PC-9 (cell line): ENCODE data around the gene LZTS2. TPM values are rescaled to one million over a fixed set of nuclear protein-coding genes. Genes with fewer than 3 reads are reported as not detected.

Experiments
- BruUV-seq: library from RNA; stranded (reverse); fragments of 400-500 nt; replicated peaks from 2 replicates; lab custom pipeline; 2021; lab: Mats Ljungman, UMichigan
- CTCF ChIA-PET: fragments of 300-600 bp; sonication (Branson Sonifier 250); formaldehyde crosslinking; loops from one replicate; lab custom pipeline; 2022; ENCODE audit warnings: antibody characterized with exemption; lab: Charles Lee
- POLR2A ChIA-PET: fragments of 300-600 bp; sonication (Branson Sonifier 250); formaldehyde crosslinking; loops from one replicate; lab custom pipeline; 2022; ENCODE audit warnings: antibody characterized with exemption; ENCODE audit not compliant: unreplicated experiment; lab: Charles Lee
- DNase-seq, 2 experiments: peaks; one replicate each; pipeline versions ENCODE4 v3.0.0 to v3.0.0-alpha.2; 2015 to 2022; ENCODE audit warnings: mixed read lengths in 1 of 2
- H2AFZ ChIP-seq: fragments of 200-600 bp; sonication (generic); 2 replicates; pipeline ENCODE4 v1.8.1; 2017; ENCODE audit warnings: antibody characterized with exemption
- H3F3A ChIP-seq: fragments of 200-600 bp; sonication (generic); 2 replicates; pipeline ENCODE4 v1.8.1; 2017; ENCODE audit warnings: antibody characterized with exemption, mild to moderate bottlenecking, low read depth; ENCODE audit not compliant: insufficient read depth
- H3K27ac ChIP-seq: fragments of 200-600 bp; sonication (generic); 2 replicates; pipeline ENCODE4 v1.6.1; 2016; ENCODE audit warnings: mixed run types
- H3K27me3 ChIP-seq: fragments of 200-600 bp; sonication (generic); 2 replicates; pipeline ENCODE4 v1.6.1; 2016; ENCODE audit warnings: low read depth, mixed run types; ENCODE audit not compliant: insufficient read depth
- H3K36me3 ChIP-seq: fragments of 200-600 bp; sonication (generic); 2 replicates; pipeline ENCODE4 v1.6.1; 2016; ENCODE audit warnings: low read depth, mixed run types
- H3K4me1 ChIP-seq: fragments of 200-600 bp; sonication (generic); replicated peaks from 2 replicates; pipeline ENCODE4 v1.6.1; 2016; ENCODE audit warnings: mixed run types; ENCODE audit not compliant: insufficient read depth
- H3K4me2 ChIP-seq: fragments of 200-600 bp; sonication (generic); 2 replicates; pipeline ENCODE4 v1.6.1; 2017; ENCODE audit warnings: mixed run types
- H3K4me3 ChIP-seq: fragments of 200-600 bp; sonication (generic); 2 replicates; pipeline ENCODE4 v1.6.1; 2016; ENCODE audit warnings: mixed run types
- H3K79me2 ChIP-seq: fragments of 200-600 bp; sonication (generic); 2 replicates; pipeline ENCODE4 v1.6.1; 2017; ENCODE audit warnings: low read depth, mixed run types
- H3K9me2 ChIP-seq: fragments of 200-600 bp; sonication (generic); 2 replicates; pipeline ENCODE4 v1.8.1; 2017; ENCODE audit warnings: mild to moderate bottlenecking; ENCODE audit not compliant: insufficient read depth
- H3K9me3 ChIP-seq: fragments of 200-600 bp; sonication (generic); 2 replicates; pipeline ENCODE4 v1.8.1; 2016; ENCODE audit warnings: low read depth; ENCODE audit not compliant: insufficient read depth
- H4K20me1 ChIP-seq: fragments of 200-600 bp; sonication (generic); 2 replicates; pipeline ENCODE4 v1.8.1; 2017; ENCODE audit not compliant: insufficient read depth
- CTCF ChIP-seq: fragments of 200-600 bp; sonication (generic); conservative IDR thresholded peaks from 2 replicates; pipeline ENCODE4 v1.6.1; 2017; ENCODE audit warnings: mixed run types, antibody characterized with exemption, mild to moderate bottlenecking, moderate library complexity
- EZH2 ChIP-seq: fragments of 200-600 bp; sonication (generic); IDR thresholded peaks from 2 replicates; pipeline ENCODE4 v1.8.0; 2017; ENCODE audit warnings: antibody characterized with exemption, low read depth
- intact Hi-C: fragments of 100-400 bp; cut with micrococcal nuclease; formaldehyde crosslinking; loops from one replicate; pipeline ENCODE4 v1.10.0; 2022; ENCODE audit not compliant: unreplicated experiment
- total RNA-seq: library from RNA; stranded (reverse); gene quantifications from 2 replicates; pipeline ENCODE4 v1.2.3, GENCODE V29; 2021

LZTS2 gene
- total RNA-seq, 1 experiment from 2014 or later = 32.5 TPM

DNA sequence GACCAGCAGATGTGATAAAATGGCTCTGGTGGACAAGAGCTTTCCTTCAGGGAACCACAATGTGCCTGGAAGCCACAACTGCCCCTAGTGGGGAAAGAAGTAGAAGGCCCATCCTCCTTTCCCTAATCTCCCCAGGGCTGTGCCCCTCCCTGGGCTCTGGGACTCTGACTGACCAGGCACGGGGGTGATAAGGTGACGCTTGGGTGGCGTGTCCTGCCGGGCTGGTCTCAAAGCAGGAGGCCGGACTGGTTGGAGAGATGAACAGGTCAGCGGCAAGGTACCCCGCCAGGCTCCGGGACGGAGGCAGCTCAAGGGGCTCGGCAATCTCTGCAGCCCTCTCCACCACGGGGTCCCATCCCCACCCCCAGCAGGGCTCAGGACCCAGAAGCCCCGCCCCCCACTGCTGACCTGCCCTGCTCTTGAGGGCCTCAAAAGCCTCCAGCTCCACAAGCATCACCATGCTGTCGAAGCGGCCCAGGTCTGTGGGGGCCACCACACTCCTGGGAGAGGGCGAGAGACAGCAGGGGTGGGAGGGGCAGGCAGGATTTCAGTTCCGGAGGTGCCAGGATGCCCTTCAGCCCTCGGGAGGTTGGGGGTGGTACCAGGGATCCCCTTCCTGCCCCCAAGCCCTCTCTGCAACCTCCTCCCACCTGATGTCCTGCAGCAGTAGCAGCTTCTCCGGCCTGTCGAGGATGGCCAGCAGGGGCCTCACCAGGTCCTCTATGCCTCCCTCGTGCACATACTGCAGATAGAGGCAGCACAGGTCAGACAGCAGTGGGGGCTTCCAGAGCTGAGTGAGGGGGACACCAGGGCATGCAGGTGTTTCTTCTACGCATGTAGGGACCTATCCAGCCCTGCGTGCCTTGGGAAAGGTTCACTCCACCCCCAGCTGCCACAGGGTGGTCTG, 12.2 kb downstream of the LZTS2 start:
- no TSS peak for BruUV-seq
- H3K79me2 ChIP-seq = no peaks in the 10 kb centered on the region
- POLR2A ChIA-PET = interaction anchor here (0.6 to 1.0 kb wide), 2 partner anchors 13 to 19 kb away, joined by 5 to 9 read pairs; partner anchors contain the start of genes PDZD7 and SFXN3

DNA sequence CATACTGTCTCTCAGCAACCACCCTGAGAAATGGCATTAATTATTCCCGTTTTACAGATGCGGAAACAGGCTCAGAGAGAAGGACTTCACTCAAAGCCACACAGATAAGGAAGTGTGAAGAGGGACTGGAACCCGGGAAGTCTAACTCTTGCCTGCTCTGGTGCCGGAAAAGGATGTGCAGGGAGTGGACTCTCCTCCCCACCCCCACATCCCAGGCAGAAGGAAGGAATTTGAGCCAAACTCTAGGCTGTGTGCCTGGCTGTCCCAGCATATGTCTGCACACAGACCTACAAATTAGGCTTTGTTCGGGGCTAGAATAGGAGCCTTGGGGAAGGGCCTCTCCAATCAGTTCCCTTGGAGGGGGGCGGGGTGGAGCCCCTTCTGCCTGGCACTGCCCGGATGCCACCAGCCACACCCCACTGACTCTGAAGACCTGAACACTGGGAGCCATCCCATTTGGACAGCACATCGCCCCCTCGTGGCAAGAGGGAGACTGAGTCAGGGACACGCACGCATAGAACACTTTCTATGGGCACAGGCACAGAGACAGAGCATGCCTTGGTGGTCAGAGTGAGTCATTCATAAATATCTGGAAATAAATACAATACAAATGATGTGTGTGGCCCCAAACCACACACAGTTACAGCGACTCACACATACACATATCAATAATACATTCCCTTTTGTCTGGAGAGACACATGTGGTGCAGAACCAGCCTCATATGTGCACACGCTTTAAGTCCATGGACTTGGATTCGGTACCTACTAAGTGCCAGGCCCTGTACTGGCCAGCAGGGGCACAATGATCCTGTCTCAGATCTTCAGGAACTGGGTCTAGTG, 13.1 kb downstream of the LZTS2 start:
- Histone ChIP-seq H3K27ac (no peak overlapping the region), H3K4me3 (no peak overlapping the region), H3K4me2 (0 out of 2 replicates have a peak overlapping the region, but pooled peaks have one; percentile 6), H4K20me1 (no peaks in the 10 kb centered on the region), H3K36me3 (no peaks in the 10 kb centered on the region), H3K27me3 (no peaks in the 10 kb centered on the region), H3K79me2 (no peaks in the 10 kb centered on the region), H3K4me1 (peaks cover 5% of the 10 kb centered on the region), H3F3A (peaks cover 13% of the 10 kb centered on the region; the same call in 1 of the 2 replicates), H2AFZ (no peak overlapping the region), H3K9me3 (no peaks in the 10 kb centered on the region), H3K9me2 (no peaks in the 10 kb centered on the region)
- intact Hi-C loops = loop anchor here (1.0 to 10.0 kb wide), 4 partner anchors 11 to 578 kb away; no protein-coding TSS in a partner anchor
- peak; percentile 67 to 76 for DNase-seq
- TF ChIP-seq CTCF = peak; percentile 78
- no peak for TF ChIP-seq EZH2
- no TSS peak for BruUV-seq
- ChIA-PET POLR2A (no interaction called here), CTCF (no interaction called here)

More for the DNA sequence above, 12.2 kb downstream of the LZTS2 start:
- no peak overlapping the region for H2AFZ ChIP-seq
- H3F3A ChIP-seq = peaks cover 13% of the 10 kb centered on the region; the same call in 1 of the 2 replicates
- H3K4me3 ChIP-seq = no peak overlapping the region
- H3K9me3 ChIP-seq = no peaks in the 10 kb centered on the region
- no peak overlapping the region for H3K4me2 ChIP-seq
- intact Hi-C loops = loop anchor here (5.0 to 10.0 kb wide), 3 partner anchors 124 to 577 kb away; no protein-coding TSS in a partner anchor
- H3K27ac ChIP-seq = no peak overlapping the region
- H3K9me2 ChIP-seq = no peaks in the 10 kb centered on the region
- no peaks in the 10 kb centered on the region for H3K27me3 ChIP-seq
- no peaks in the 10 kb centered on the region for H4K20me1 ChIP-seq
- H3K36me3 ChIP-seq = no peaks in the 10 kb centered on the region
- no peak for DNase-seq
- TF ChIP-seq CTCF (no peak), EZH2 (no peak)
- CTCF ChIA-PET = interaction anchor here (1.1 kb wide), 1 partner anchor 13 kb away, joined by 3 read pairs; no protein-coding TSS in a partner anchor
- H3K4me1 ChIP-seq = peaks cover 5% of the 10 kb centered on the region
